ENCODE data around the gene SLC2A4RG. TPM values are rescaled to one million over a fixed set of nuclear protein-coding genes. Genes with fewer than 3 reads are reported as not detected.
"Not testable (repeated sequence)": the region's sequence is repeated elsewhere in the genome, so short reads cannot be mapped to it uniquely, and the experiment has no call there.

SLC2A4RG gene
- polyA plus RNA-seq, 1 of the 3 experiments (the other 2 are of a cell fraction) = 90.9 TPM

DNA sequence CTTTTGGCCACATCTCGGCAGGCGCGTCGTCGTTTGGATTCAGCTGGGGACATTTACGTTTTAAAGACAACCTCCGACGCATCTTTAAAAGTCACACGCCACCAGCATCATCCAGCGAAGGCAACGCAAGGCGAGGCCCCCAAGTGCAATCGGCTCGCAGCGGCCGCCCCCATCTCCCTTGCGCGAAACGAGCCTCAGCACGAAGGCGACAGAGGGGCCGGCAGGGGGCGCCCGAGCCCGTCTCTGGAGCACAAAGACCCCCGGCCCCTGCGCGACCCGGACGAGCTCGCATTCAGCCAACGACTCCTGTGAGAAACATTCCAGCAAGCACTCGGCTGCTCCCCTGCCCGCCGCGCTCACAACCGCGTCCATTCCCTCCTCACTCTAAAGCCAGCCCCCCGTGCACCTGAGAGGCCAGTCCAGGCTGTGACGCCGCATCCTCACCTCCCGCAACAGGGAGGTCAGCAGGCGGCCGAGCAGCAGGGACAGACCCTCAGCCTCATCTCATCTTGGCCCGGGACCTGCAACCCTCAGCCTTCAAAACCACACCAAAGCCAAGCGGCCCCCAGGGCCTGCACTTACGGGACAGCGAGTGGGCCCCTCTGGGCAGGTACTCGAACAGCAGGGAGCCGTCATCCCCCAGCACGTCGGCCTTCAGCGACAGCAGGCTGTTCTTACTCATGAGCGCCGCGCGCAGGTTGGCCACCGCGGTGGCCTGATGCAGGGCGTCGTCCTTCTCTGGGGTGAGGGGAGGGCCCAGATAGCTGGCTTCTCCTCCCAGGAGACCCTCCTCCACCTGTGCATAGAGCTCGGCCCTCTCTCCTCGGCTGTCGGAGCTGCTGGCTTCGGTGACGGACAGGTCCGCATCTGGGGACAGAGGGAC is 35.8 kb downstream of the SLC2A4RG start (continued):
- TF ChIP-seq, protein P1, sequence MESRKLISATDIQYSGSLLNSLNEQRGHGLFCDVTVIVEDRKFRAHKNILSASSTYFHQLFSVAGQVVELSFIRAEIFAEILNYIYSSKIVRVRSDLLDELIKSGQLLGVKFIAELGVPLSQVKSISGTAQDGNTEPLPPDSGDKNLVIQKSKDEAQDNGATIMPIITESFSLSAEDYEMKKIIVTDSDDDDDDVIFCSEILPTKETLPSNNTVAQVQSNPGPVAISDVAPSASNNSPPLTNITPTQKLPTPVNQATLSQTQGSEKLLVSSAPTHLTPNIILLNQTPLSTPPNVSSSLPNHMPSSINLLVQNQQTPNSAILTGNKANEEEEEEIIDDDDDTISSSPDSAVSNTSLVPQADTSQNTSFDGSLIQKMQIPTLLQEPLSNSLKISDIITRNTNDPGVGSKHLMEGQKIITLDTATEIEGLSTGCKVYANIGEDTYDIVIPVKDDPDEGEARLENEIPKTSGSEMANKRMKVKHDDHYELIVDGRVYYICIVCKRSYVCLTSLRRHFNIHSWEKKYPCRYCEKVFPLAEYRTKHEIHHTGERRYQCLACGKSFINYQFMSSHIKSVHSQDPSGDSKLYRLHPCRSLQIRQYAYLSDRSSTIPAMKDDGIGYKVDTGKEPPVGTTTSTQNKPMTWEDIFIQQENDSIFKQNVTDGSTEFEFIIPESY (IDR thresholded peaks at IDR 0.05; ENCODE audit: borderline replicate concordance, low read depth) = no peak
- TF ChIP-seq, protein P2, sequence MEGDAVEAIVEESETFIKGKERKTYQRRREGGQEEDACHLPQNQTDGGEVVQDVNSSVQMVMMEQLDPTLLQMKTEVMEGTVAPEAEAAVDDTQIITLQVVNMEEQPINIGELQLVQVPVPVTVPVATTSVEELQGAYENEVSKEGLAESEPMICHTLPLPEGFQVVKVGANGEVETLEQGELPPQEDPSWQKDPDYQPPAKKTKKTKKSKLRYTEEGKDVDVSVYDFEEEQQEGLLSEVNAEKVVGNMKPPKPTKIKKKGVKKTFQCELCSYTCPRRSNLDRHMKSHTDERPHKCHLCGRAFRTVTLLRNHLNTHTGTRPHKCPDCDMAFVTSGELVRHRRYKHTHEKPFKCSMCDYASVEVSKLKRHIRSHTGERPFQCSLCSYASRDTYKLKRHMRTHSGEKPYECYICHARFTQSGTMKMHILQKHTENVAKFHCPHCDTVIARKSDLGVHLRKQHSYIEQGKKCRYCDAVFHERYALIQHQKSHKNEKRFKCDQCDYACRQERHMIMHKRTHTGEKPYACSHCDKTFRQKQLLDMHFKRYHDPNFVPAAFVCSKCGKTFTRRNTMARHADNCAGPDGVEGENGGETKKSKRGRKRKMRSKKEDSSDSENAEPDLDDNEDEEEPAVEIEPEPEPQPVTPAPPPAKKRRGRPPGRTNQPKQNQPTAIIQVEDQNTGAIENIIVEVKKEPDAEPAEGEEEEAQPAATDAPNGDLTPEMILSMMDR (IDR thresholded peaks at IDR 0.05) = peak; percentile 77
- TF ChIP-seq JUND (IDR thresholded peaks at IDR 0.05) (no peak), RFX5 (IDR thresholded peaks at IDR 0.05; ENCODE audit: low read length) (no peak)
- TF ChIP-seq, protein P3, sequence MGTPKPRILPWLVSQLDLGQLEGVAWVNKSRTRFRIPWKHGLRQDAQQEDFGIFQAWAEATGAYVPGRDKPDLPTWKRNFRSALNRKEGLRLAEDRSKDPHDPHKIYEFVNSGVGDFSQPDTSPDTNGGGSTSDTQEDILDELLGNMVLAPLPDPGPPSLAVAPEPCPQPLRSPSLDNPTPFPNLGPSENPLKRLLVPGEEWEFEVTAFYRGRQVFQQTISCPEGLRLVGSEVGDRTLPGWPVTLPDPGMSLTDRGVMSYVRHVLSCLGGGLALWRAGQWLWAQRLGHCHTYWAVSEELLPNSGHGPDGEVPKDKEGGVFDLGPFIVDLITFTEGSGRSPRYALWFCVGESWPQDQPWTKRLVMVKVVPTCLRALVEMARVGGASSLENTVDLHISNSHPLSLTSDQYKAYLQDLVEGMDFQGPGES (IDR thresholded peaks at IDR 0.05; ENCODE audit: low read depth, low read length) = no peak

DNA sequence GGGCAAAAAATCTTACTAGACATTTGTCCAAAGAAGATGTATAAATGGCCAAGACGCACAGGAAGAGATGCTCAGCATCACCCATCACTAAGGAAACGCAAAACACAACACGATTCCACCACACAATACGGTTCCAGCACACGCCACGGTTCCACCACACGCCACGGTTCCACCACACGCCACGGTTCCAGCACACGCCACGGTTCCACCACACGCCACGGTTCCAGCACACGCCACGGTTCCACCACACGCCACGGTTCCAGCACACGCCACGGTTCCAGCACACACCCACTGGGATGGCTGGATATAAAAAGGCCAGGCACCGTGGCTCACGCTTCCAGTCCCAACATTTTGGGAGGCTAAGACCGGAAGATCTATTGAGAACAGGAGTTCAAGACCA is 37.3 kb downstream of the SLC2A4RG start:
- H3K27me3 ChIP-seq (ENCODE audit: insufficient read depth); H3K9me2 ChIP-seq; H3F3A ChIP-seq (replicated peaks; ENCODE audit: insufficient read depth); H2AFZ ChIP-seq (ENCODE audit: low read depth); POLR2A ChIA-PET; H3K9me3 ChIP-seq; H3K79me2 ChIP-seq (ENCODE audit: insufficient read depth); H3K4me2 ChIP-seq; DNase-seq; H3K4me3 ChIP-seq (ENCODE audit: low read depth in 2 of 2, low read length in 1 of 2); H3K36me3 ChIP-seq (replicated peaks in 1 of 2; ENCODE audit: control insufficient read depth in 1 of 2, insufficient read depth in 2 of 2, low read length in 1 of 2); H3K4me1 ChIP-seq (ENCODE audit: control insufficient read depth in 1 of 2, insufficient read depth in 2 of 2, low read depth in 1 of 2, low read length in 1 of 2); H4K20me1 ChIP-seq (ENCODE audit: insufficient read depth); H3K27ac ChIP-seq (ENCODE audit: low read depth in 2 of 2, low read length in 1 of 2); H3K9ac ChIP-seq: not testable (repeated sequence)
- CTCF ChIA-PET = interaction anchor here (1.1 to 7.5 kb wide), 4 partner anchors 9 to 239 kb away, joined by 3 to 103 read pairs (median 36); no protein-coding TSS in a partner anchor
- 82% methylated on average over 21 of the region's 23 CpGs for WGBS (ENCODE audit: low lambda C conversion rate)

DNA sequence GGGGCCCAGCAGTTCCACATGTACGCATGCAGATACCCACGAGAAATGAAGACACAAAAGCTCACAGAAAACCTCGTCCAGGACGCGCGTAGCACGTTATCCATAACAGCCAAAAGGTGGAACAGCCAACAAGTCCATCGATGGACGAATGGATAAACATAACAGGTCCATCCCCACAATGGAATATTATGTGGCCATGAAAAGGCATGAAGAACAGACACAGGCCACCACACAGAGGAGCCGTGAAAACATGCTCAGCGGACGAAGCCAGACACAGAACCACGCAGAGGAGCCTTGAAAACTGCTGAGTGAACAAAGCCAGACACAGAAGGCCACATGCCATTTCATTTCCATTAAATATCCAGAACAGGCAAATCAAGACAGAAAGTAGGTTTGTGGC is 38.0 kb downstream of the SLC2A4RG start:
- Histone ChIP-seq H3K27me3 (ENCODE audit: insufficient read depth) (no peaks in the 10 kb centered on the region), H2AFZ (ENCODE audit: low read depth) (no peak overlapping the region), H3K4me1 (ENCODE audit: control insufficient read depth in 1 of 2, insufficient read depth in 2 of 2, low read depth in 1 of 2, low read length in 1 of 2) (peaks cover 0 to 5% of the 10 kb centered on the region in 2 experiments; a peak in 1 of 4 replicates), H3K79me2 (ENCODE audit: insufficient read depth) (no peaks in the 10 kb centered on the region), H3K9me2 (no peaks in the 10 kb centered on the region), H3K9me3 (no peaks in the 10 kb centered on the region), H3K9ac (no peak overlapping the region), H4K20me1 (ENCODE audit: insufficient read depth) (no peaks in the 10 kb centered on the region), H3K27ac (ENCODE audit: low read depth in 2 of 2, low read length in 1 of 2) (no peak overlapping the region), H3F3A (replicated peaks; ENCODE audit: insufficient read depth) (no peaks in the 10 kb centered on the region), H3K36me3 (replicated peaks in 1 of 2; ENCODE audit: control insufficient read depth in 1 of 2, insufficient read depth in 2 of 2, low read length in 1 of 2) (no peaks in the 10 kb centered on the region), H3K4me3 (ENCODE audit: low read depth in 2 of 2, low read length in 1 of 2) (no peak overlapping the region), H3K4me2 (no peak overlapping the region)
- no peak for DNase-seq
- POLR2A ChIA-PET = no interaction called here
- TF ChIP-seq NFIC (IDR thresholded peaks at IDR 0.05; ENCODE audit: borderline replicate concordance) (no peak), SMC3 (IDR thresholded peaks at IDR 0.05; ENCODE audit: low read depth, low read length) (no peak), YY1 (IDR thresholded peaks at IDR 0.05; ENCODE audit: low read depth) (no peak), ELF1 (IDR thresholded peaks at IDR 0.05) (no peak), GABPA (IDR thresholded peaks at IDR 0.05; ENCODE audit: low read depth) (no peak), FOSL2 (IDR thresholded peaks at IDR 0.05; ENCODE audit: borderline replicate concordance, low read depth) (no peak), NRF1 (IDR thresholded peaks at IDR 0.05; ENCODE audit: low read depth, low read length) (no peak), RAD21 (IDR thresholded peaks at IDR 0.05; ENCODE audit: low read length) (no peak), CHD2 (IDR thresholded peaks at IDR 0.05; ENCODE audit: low read length, partially characterized antibody) (no peak), JUND (IDR thresholded peaks at IDR 0.05) (no peak)
- TF ChIP-seq, protein P4, sequence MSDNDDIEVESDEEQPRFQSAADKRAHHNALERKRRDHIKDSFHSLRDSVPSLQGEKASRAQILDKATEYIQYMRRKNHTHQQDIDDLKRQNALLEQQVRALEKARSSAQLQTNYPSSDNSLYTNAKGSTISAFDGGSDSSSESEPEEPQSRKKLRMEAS (IDR thresholded peaks at IDR 0.05; ENCODE audit: low read depth) = no peak
- CTCF ChIA-PET = interaction anchor here (1.1 to 7.5 kb wide), 3 partner anchors 8 to 240 kb away, joined by 3 to 103 read pairs (median 3); no protein-coding TSS in a partner anchor
- 87% methylated on average over 13 of the region's 13 CpGs for WGBS (ENCODE audit: low lambda C conversion rate)

All from SK-N-SH (cell line).